ENCODE measurements around the gene ZNF804B. TPM values are rescaled to one million over a fixed set of nuclear protein-coding genes. Genes with fewer than 3 reads are reported as not detected.
A peak's percentile ranks its signal among the peaks of the same experiment; 100 is the strongest.

ZNF804B gene
- total RNA-seq, 1 experiment from 2014 or later = not detected

DNA sequence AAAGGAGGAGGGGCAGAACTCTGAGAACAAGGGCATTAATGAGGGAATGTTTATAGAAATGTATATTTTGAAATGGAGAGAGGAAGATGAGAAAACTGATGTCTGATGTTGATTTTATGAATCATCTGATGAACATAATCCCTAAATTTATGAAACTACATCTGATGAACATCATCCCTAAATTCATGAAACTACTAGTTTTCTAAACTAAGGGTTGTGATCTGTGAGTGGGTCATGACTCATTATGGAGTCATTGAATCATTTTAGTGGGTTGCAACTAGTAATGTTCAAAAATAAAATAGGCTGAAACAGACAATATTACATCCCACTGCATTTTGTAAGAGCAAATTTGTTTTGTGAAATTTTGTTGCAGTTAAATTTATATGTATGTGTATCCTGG, 478.7 kb downstream of the ZNF804B start:
- Histone ChIP-seq H3K4me2 (ENCODE audit: low read length) (peak overlapping the region; percentile 29; the same call in 1 of the 2 replicates), H3K4me1 (ENCODE audit: insufficient read depth, low read length) (peaks cover 17% of the 10 kb centered on the region), H3K27me3 (ENCODE audit: low read length) (no peaks in the 10 kb centered on the region), H3K36me3 (ENCODE audit: low read depth, low read length) (no peaks in the 10 kb centered on the region), H3K27ac (ENCODE audit: low read length) (peak overlapping the region; percentile 56), H4K20me1 (ENCODE audit: low read length) (no peaks in the 10 kb centered on the region), H3K9me3 (ENCODE audit: low read length) (no peaks in the 10 kb centered on the region), H3K9me2 (replicated peaks; ENCODE audit: low read length) (no peaks in the 10 kb centered on the region), H2AFZ (ENCODE audit: low read length) (no peak overlapping the region), H3K9ac (ENCODE audit: low read length) (no peak overlapping the region), H3K79me2 (ENCODE audit: low read length) (no peaks in the 10 kb centered on the region), H3K4me3 (ENCODE audit: low read length) (no peak overlapping the region), H3F3A (ENCODE audit: low read length, unreplicated experiment) (no peaks in the 10 kb centered on the region)
- BruUV-seq (replicated peaks) = no TSS peak
- TF ChIP-seq EZH2 (IDR thresholded peaks at IDR 0.05; ENCODE audit: low read length, unreplicated experiment) = no peak
- no peak for TF ChIP-seq EZH2phosphoT487 (IDR thresholded peaks at IDR 0.05; ENCODE audit: borderline replicate concordance, low read length)
- TF ChIP-seq, protein P1, sequence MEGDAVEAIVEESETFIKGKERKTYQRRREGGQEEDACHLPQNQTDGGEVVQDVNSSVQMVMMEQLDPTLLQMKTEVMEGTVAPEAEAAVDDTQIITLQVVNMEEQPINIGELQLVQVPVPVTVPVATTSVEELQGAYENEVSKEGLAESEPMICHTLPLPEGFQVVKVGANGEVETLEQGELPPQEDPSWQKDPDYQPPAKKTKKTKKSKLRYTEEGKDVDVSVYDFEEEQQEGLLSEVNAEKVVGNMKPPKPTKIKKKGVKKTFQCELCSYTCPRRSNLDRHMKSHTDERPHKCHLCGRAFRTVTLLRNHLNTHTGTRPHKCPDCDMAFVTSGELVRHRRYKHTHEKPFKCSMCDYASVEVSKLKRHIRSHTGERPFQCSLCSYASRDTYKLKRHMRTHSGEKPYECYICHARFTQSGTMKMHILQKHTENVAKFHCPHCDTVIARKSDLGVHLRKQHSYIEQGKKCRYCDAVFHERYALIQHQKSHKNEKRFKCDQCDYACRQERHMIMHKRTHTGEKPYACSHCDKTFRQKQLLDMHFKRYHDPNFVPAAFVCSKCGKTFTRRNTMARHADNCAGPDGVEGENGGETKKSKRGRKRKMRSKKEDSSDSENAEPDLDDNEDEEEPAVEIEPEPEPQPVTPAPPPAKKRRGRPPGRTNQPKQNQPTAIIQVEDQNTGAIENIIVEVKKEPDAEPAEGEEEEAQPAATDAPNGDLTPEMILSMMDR (conservative IDR thresholded peaks at IDR 0.05; ENCODE audit: low read depth, low read length) = no peak
- ATAC-seq (peak; percentile 89), DNase-seq (peak; percentile 67)
- CTCF ChIA-PET = no interaction called here
- POLR2A ChIA-PET (ENCODE audit: unreplicated experiment) = no interaction called here
- intact Hi-C loops (cut with micrococcal nuclease) = loop anchor here (2.0 to 5.0 kb wide), 5 partner anchors 55 to 534 kb away; no protein-coding TSS in a partner anchor

DNA sequence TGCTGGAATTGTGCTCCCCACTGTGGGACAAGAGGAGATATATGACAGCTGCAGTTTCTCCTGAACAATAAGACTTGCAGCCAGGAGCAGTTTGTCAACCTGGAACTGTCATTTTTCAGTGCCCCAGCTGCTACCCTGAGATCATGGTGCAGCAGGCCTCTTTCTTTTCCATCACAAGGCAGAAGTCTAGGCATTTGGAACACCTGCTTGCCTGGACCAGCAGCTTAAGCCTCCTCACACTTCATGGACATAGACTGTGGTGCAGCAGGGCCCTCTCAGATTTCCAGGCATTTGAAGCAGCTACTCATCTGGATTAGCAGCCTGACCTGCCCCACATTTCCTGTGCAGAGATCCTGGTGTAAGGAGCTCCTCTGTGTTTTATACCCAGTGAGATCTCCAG, 486.7 kb downstream of the ZNF804B start:
- H3K4me3 ChIP-seq (ENCODE audit: low read length) = no peak overlapping the region
- H4K20me1 ChIP-seq (ENCODE audit: low read length) = no peaks in the 10 kb centered on the region
- no peak overlapping the region for H3K4me2 ChIP-seq (ENCODE audit: low read length)
- no peaks in the 10 kb centered on the region for H3F3A ChIP-seq (ENCODE audit: low read length, unreplicated experiment)
- BruUV-seq (replicated peaks) = no TSS peak
- no peak overlapping the region for H2AFZ ChIP-seq (ENCODE audit: low read length)
- intact Hi-C loops (cut with micrococcal nuclease) = no loop called here
- H3K4me1 ChIP-seq (ENCODE audit: insufficient read depth, low read length) = no peaks in the 10 kb centered on the region
- no peaks in the 10 kb centered on the region for H3K36me3 ChIP-seq (ENCODE audit: low read depth, low read length)
- no peaks in the 10 kb centered on the region for H3K9me2 ChIP-seq (replicated peaks; ENCODE audit: low read length)
- no peak overlapping the region for H3K9ac ChIP-seq (ENCODE audit: low read length)
- no peak for DNase-seq
- ChIA-PET POLR2A (ENCODE audit: unreplicated experiment) (no interaction called here), CTCF (no interaction called here)
- no peaks in the 10 kb centered on the region for H3K79me2 ChIP-seq (ENCODE audit: low read length)
- no peak overlapping the region for H3K27ac ChIP-seq (ENCODE audit: low read length)
- no peak for TF ChIP-seq EZH2 (IDR thresholded peaks at IDR 0.05; ENCODE audit: low read length, unreplicated experiment)
- TF ChIP-seq EZH2phosphoT487 (IDR thresholded peaks at IDR 0.05; ENCODE audit: borderline replicate concordance, low read length) = no peak
- TF ChIP-seq, protein P1 (conservative IDR thresholded peaks at IDR 0.05; ENCODE audit: low read depth, low read length) = no peak
- no peak for ATAC-seq
- no peaks in the 10 kb centered on the region for H3K9me3 ChIP-seq (ENCODE audit: low read length)
- no peaks in the 10 kb centered on the region for H3K27me3 ChIP-seq (ENCODE audit: low read length)

DNA sequence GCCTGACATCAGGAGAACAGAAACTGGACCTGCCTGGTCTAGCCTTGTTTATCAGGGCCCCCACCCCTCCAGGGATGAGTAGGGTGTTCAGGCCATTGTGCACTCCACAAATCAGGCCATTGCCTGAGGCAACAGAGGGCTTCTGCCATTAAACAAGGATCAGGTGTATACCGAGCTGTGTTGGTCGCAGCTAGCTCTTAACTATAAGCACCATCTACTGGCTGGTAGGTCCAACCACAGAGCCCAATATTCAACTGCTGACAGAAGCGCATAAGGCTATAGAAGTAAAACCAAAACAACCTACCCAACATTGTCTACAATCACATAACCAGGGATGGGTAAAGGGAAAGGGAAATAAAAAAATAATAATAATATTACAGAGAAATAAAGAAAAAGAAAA, 487.7 kb downstream of the ZNF804B start:
- ChIA-PET POLR2A (ENCODE audit: unreplicated experiment) (no interaction called here), CTCF (interaction anchor here (0.7 kb wide), 1 partner anchor 1146 kb away, joined by 3 read pairs; no protein-coding TSS in a partner anchor)
- Histone ChIP-seq H3K27me3 (ENCODE audit: low read length) (no peaks in the 10 kb centered on the region), H3K4me2 (ENCODE audit: low read length) (no peak overlapping the region), H3F3A (ENCODE audit: low read length, unreplicated experiment) (no peaks in the 10 kb centered on the region), H3K4me3 (ENCODE audit: low read length) (no peak overlapping the region), H3K36me3 (ENCODE audit: low read depth, low read length) (no peaks in the 10 kb centered on the region), H3K79me2 (ENCODE audit: low read length) (no peaks in the 10 kb centered on the region), H3K9me2 (replicated peaks; ENCODE audit: low read length) (no peaks in the 10 kb centered on the region), H3K27ac (ENCODE audit: low read length) (no peak overlapping the region), H2AFZ (ENCODE audit: low read length) (no peak overlapping the region), H3K4me1 (ENCODE audit: insufficient read depth, low read length) (no peaks in the 10 kb centered on the region), H3K9ac (ENCODE audit: low read length) (no peak overlapping the region), H3K9me3 (ENCODE audit: low read length) (no peaks in the 10 kb centered on the region), H4K20me1 (ENCODE audit: low read length) (no peaks in the 10 kb centered on the region)
- TF ChIP-seq EZH2phosphoT487 (IDR thresholded peaks at IDR 0.05; ENCODE audit: borderline replicate concordance, low read length) = no peak
- TF ChIP-seq, protein P1 (conservative IDR thresholded peaks at IDR 0.05; ENCODE audit: low read depth, low read length) = no peak
- no peak for TF ChIP-seq EZH2 (IDR thresholded peaks at IDR 0.05; ENCODE audit: low read length, unreplicated experiment)
- DNase-seq = peak; percentile 28
- no TSS peak for BruUV-seq (replicated peaks)
- intact Hi-C loops (cut with micrococcal nuclease) = no loop called here
- no peak for ATAC-seq
